ENCODE data around the gene KLHL7.
"Not testable (repeated sequence)": the region's sequence is repeated elsewhere in the genome, so short reads cannot be mapped to it uniquely, and the experiment has no call there.

Gene KLHL7

DNA sequence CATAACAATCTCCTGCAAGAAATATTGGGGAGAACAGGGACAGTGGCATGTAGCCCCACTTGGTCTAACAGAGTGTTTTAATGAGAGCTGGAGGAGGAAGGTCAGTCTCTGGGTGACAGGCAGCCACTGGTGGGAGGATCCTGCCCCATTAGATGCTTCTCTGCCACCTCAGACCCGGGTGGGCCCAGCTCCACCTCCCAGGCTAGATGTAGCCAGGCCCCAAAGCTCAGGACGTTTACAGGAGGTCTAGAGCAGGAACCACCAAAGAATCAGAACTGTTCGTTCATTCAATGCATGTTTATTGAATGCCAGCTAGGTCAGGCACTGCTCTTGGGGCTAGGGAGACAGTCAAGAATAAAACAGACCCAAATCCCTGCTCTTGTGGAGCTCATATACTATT, 112.6 kb downstream of the KLHL7 start:
- no peak for DNase-seq

DNA sequence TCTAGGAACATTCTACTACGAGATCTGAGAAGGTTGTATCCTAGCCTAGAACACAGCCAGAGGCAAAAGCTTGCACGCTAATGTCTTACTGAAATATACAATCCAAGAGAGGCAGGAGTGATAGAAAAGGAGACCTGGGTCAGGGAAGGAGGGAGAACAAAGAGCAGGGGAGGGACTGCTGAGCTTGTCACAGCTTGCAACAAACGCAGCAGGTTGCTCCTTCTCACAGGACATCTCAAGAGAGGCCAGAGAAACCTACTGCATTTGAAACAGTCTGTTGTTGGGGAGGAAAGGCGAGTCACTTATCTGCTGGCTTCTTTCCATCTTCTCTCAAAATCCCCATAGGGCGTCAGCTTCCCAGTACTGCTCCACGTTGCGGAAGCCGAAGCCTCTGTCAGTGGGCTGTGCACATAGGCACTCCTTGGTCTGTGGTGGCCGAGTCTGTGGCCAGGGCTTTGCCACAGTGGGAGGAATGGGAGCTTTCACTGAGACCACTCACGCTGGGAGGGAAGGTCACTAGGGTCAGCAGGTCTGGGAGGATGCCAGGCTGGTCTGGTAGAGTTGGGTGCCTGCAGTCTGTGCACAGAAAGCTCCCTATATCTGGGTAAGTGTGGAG, 115.2 kb downstream of the KLHL7 start:
- DNase-seq: no peak

DNA sequence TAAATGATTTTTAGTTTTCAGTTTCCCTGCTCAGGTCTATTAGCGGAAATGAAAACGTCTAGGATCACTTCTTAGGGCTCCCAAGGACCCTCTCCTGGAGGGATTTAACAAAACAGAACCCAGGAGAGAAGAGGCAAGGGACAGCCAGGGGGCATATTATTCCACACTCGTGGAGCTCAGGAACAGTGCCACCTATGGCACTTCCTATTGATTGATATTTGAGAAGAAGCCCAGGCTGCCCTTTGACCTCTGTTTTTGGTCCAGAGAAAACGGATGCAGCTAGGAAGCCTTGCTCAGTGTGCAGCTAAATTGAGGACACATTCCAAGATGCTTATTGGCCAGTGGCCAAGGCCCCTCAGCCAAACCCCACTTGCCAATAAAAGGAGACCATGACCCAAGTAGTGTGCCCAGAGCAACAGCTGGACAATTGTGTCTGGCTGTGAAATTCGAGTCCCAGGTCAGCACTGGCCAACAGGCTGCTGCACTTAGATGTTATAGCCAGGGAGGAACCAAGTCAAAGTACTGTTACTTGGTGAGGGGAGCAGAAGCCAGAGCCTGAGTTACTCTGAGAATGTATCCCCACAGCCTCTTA, 117.0 kb downstream of the KLHL7 start:
- no peak for DNase-seq

DNA sequence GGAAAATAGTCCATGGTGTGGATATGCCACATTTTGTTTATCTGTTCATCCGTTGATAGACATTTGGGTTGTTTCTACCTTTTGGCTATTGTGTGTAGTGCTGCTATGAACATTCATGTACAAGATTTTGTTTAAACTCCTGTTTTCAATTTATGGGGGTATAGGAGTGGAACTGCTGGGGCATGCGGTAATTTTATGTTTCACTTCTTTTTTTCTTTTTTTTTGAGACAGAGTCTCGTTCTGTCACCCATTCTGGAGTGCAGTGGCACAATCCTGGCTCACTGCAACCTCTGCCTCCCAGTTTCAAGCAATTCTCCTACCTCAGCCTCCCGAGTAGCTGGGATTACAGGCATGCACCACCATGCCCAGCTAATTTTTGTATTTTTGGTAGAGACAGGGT, 118.8 kb downstream of the KLHL7 start:
- not testable (repeated sequence) for DNase-seq

DNA sequence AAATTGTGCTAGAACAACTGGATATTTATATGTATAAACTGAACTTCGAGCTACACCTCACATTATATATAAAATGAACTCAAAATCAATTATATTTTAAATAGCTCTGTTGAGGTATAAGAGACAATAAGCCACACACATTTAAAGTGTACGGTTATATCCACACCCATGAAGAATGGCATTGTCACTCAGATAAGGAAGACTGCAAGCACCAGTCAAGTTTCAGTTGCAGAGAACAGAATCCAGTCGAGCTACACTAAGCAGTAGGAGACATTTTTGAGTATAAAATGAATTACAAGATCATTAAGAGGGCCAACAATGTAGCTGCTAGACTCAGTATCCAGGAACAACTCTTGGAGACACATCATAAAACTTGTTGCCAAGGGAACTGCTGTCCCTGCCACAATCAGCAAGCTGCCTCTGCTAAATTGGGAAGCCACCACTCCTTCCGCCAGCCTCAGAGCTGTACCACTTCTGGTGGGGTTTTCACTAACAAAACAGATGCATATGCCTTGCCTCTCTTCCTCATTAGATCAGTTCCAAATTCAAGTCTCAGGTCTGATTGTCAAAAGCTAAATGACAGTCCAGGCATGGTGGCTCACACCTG, 121.4 kb downstream of the KLHL7 start:
- no peak for DNase-seq

All from activated CD4-positive, alpha-beta T cell treated with anti-CD3 and anti-CD28 coated beads, Interleukin-2, amount 50 U/mL, for 4 hours (primary cell).